ENCODE data around the gene CLDN10.

GRCh38 chr13:95516492-95516891, 36.0 kb upstream of the CLDN10 start:
- TF ChIP-seq CTCF (IDR thresholded peaks at IDR 0.05; ENCODE audit: low read depth, low read length) (no peak), MYC (IDR thresholded peaks at IDR 0.05; ENCODE audit: low read depth, low read length) (no peak)

All from NB4 (cell line).